ENCODE results near the gene DACH1.

The DACH1 gene

DNA sequence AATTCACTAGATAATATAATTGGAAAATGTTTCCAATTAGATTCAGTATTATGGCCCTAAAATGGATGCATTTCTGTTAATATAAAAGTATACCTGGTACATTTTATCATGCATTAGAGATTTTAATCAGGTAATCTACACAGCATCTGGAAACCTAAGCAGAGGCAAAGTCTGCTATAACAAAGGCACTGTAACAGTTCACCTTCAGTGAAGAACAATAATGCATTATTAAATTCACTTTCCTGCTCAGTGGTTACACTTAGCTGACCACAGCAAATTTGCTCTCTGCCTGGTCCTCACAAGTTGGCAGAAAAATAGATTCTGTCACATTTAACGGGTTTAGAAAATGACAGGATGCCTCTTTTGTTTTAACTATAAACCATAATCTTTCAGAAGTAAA lies 326.9 kb downstream of the DACH1 start:
- DNase-seq, result no peak

DNA sequence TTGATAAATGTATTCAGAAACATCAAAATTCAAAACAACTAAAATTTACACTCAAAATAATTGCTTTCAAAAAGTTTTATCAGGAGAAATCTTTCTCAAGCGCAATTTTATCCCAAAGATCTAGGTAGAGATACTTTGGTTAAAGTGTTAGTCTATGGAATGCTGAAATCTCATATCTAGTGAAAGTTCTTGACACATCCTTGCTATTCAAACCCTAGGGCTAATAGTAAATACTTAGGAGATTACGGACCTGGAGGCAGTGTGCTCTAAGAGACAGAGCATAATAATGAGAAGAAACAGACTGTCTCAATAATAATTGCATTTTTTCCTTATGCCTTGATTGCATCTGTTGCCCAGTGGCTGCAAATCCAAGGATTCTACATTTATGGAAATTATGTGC lies 330.8 kb downstream of the DACH1 start:
- DNase-seq, result no peak

GRCh38 chr13:71524613-71525304 lies 342.2 kb downstream of the DACH1 start:
- DNase-seq, result no peak

DNA sequence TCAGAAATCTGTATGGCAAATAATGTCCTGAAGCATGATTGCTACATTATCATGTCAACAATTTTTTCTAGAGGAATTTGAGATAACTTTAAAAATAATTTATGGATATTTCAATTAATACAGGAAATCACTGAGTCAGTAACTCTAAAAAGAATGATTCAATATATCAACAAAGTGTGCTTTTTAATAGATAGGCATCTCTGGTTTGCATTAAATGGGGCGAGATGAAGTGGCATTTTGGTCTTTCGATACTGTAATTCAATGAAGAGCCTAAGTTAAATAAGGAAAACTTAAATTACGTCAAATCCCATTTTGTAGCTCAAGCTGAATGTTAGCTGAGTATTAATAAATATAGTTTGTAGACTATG lies 342.8 kb downstream of the DACH1 start:
- no peak for DNase-seq

GRCh38 chr13:71522941-71523526 lies 344.0 kb downstream of the DACH1 start:
- no peak for DNase-seq

DNA sequence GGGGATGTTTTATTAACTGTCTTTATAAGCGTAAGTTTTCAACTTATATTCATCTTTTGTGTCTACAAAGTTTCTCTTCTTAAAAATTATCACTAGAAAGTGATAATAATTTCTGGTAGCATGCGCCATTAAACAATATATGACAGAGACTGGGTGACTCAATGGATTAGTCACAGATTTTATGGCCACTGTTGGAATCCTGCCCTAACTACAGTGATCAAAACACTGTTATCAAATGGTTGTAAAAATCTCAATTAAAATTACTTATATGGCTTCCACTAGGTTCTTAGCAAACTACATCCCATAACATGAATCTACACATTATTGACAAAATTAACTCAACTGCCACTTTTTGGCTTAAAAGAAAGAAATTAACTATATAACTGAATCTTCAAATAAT lies 350.0 kb downstream of the DACH1 start:
- no peak for DNase-seq

GRCh38 chr13:71516521-71516920 lies 350.5 kb downstream of the DACH1 start:
- no peak for DNase-seq

GRCh38 chr13:71515744-71516038 lies 351.3 kb downstream of the DACH1 start:
- no peak for DNase-seq

DNA sequence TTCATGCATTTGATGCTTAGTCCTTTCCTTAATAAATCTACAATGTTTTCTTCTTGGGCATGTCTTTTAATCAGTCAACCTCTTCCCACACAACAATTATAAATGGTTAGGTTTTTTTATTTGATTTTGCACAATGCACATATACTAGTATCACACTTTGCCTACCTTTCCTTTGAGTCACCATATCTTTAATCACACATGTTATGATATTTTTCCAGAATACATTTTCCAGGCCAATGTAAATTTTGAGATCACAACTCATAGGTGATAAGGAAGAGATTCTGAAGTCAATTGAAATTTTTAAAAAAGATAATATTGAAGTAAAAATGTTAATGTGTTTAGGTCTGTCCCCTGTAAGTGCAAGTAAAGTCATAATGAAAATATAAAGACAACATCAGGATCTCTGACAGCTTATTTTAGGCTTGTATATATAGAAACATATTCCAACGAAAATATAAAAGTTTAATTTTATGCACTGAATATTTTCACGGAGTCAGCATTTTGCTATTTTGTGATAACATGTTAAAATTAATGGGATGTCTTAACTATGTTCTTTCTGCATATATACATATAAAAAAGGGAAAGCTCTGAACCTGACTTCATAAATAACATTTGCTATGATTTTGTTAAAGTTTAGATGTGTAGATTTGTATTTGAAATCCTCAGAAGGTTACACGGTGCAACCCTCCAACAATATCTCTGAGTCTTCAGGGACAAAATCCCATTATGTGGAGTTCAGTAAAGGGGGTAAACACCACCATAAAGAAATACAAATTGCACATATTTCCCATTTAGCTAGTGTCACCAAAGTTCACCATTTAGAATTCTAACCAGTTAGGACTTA lies 351.9 kb downstream of the DACH1 start:
- no peak for DNase-seq

DNA sequence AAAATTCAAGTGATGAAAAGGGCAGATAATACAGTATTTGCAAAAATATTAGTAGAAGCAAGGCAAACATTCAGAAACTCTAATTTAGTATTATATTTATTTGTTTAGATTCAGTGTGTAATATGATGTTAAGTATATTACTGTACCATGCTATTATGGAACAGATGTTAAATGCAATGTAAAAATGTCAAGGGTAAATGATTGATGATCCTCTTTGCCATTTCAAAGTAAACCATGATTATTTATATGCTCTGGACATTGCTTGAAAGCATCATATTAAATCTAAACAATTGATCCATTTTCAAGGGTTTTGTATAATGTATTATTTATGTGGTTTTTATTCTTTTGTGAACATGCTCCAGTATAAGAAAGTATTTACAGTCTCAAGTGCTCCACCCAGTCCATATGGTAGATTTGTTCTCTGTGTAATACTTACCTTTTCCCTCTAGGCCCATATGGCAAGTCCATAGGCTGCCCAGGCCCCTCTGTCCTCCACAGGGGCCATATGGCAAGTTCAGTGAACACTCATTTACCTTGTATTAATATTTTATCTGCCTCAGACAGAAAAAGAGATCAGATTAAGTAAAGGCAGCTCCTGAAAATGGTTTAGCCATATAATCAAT lies 353.5 kb downstream of the DACH1 start:
- DNase-seq, result no peak

- DNase-seq, result no peak
Observed at GRCh38 chr13:71503781-71504180, 363.2 kb downstream of the DACH1 start.

GRCh38 chr13:71499944-71500514 lies 367.0 kb downstream of the DACH1 start:
- DNase-seq, result no peak

- no peak for DNase-seq
Observed at GRCh38 chr13:71499235-71499634, 367.8 kb downstream of the DACH1 start.

DNA sequence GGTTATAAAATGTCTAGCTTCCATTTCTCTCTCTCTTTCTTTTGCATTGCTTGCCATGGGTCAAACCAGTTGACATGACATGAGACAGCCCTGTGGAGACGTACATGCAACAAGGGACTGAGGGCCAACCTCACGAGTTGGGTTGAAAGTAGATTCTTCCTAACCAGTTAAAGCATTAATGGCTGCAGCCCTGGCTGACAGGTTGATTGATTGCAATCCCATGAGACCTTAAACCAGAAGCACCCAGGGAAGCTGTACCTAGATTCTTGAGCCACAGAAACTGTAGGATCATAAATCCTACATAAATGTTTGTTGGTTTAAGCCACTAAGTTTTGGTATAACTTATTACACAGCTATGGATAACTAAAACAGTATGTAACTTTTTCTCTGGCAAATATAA lies 373.8 kb downstream of the DACH1 start:
- no peak for DNase-seq

GRCh38 chr13:71492346-71492871 lies 374.6 kb downstream of the DACH1 start:
- DNase-seq, result no peak

- DNase-seq, result no peak
Observed at GRCh38 chr13:71491010-71491409, 376.0 kb downstream of the DACH1 start.

DNA sequence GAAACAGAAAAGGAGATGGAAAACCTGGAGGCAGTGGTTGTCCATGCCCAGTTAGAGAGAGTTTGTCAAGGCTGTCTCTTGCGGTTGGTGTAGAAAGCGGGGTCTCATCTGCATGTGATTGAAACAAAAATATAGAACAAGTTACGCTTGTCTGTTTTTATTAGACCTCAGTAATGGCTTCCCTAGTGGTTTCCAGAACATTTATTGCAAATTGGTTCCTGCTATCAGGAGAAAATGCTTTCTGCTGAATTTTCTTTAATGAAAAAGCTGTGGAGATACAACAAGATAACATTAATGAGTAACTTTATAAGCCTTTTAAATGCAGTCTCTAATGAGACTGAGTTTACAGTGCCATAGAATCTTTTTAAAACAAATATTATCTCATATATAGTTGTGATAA lies 378.0 kb downstream of the DACH1 start:
- DNase-seq, result no peak

- DNase-seq, result no peak
Observed at GRCh38 chr13:71488201-71488600, 378.8 kb downstream of the DACH1 start.

DNA sequence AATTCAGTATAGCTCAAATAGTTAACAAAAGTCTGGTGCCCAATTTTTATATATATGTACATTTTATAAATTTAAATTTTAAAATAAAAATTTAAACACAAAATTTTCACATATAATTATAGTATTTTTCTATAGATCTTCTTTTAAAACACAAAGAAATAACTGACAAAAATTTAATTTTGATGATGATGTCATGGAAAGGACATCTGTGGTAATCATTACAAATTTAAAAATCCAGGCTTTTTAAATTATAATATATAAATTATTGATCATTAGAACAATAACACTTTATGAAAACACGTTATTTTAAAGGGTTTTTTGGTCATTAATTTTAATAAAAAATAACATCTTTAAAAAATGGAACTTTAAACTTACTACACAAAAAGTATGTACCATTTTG lies 381.1 kb downstream of the DACH1 start:
- DNase-seq, result no peak

- DNase-seq, result no peak
Observed at GRCh38 chr13:71483733-71484132, 383.3 kb downstream of the DACH1 start.

- DNase-seq, result no peak
Observed at GRCh38 chr13:71481501-71481900, 385.5 kb downstream of the DACH1 start.

DNA sequence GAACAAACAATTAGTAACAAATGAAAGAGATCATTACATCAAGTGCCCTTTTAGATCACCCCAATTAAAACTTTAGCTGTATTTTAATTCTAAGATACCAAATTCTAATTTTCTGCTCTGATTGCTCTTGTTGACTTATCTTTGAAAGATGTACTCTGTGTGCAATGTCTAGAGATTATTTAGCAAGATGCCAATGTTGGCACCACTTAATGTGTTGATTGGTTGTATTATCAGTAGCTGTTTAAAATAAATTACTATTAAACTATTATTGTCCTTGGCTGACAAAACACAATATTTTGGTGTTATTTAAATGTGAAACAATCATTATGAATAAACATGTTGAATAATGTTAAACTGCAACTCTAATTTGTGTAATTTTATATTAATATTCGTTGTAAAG lies 386.0 kb downstream of the DACH1 start:
- no peak for DNase-seq

- DNase-seq, result no peak
Observed at GRCh38 chr13:71477735-71478134, 389.3 kb downstream of the DACH1 start.

Data from CD4-positive, alpha-beta T cell treated with Interferon alpha-2 for 1 hour (primary cell).